GM23338 (cell line): ENCODE measurements around the gene FSIP1.

Experiments
- CREB1 ChIP-seq: fragments of 250-450 bp; sonication (Bioruptor Pico); IDR thresholded peaks from 2 replicates; pipeline ENCODE4 v1.5.0; 2020; ENCODE audit warnings: low read depth, mild to moderate bottlenecking, moderate library complexity
- CTCF ChIP-seq, 2 experiments: fragments of 200-600 bp in 1 of 2; sonication (generic) in 1 of 2; conservative IDR thresholded peaks; 2 replicates each; pipeline versions ENCODE4 v1.5.1 to v1.6.1; 2016 to 2017; ENCODE audit warnings: antibody characterized with exemption in 2 of 2, low read depth in 2 of 2, mild to moderate bottlenecking in 2 of 2, moderate library complexity in 1 of 2
- ETS1 ChIP-seq: IDR thresholded peaks from 2 replicates; pipeline ENCODE4 v1.6.1; 2016; ENCODE audit warnings: antibody characterized with exemption
- EZH2 ChIP-seq: fragments of 200-600 bp; sonication (generic); IDR thresholded peaks from one replicate; pipeline ENCODE4 v1.8.0; 2017; ENCODE audit warnings: antibody characterized with exemption, mild to moderate bottlenecking, low read depth; ENCODE audit not compliant: unreplicated experiment
- EZH2phosphoT487 ChIP-seq: fragments of 200-600 bp; sonication (generic); IDR thresholded peaks from one replicate; pipeline ENCODE4 v1.8.1; 2018; ENCODE audit warnings: antibody characterized with exemption; ENCODE audit not compliant: unreplicated experiment
- JUNB ChIP-seq: IDR thresholded peaks from one replicate; pipeline ENCODE4 v1.6.1; 2016; ENCODE audit warnings: antibody characterized with exemption; ENCODE audit not compliant: unreplicated experiment
- POLR2AphosphoS5 ChIP-seq: IDR thresholded peaks from 2 replicates; pipeline ENCODE4 v1.6.1; 2016; ENCODE audit warnings: antibody characterized with exemption, low read depth
- STAT1 ChIP-seq: IDR thresholded peaks from one replicate; pipeline ENCODE4 v1.6.1; 2016; ENCODE audit warnings: antibody characterized with exemption; ENCODE audit not compliant: unreplicated experiment
- ZNF114 ChIP-seq: fragments of 250-450 bp; sonication (Bioruptor Pico); IDR thresholded peaks from 2 replicates; pipeline ENCODE4 v1.5.0; 2020; ENCODE audit warnings: mild to moderate bottlenecking, moderate library complexity
- ZNF331 ChIP-seq: fragments of 250-450 bp; sonication (Bioruptor Pico); IDR thresholded peaks from 2 replicates; pipeline ENCODE4 v1.5.0; 2020; ENCODE audit warnings: low read depth, mild to moderate bottlenecking, moderate library complexity
- TF ChIP-seq, protein P1 (sequence below): IDR thresholded peaks from one replicate; pipeline ENCODE4 v1.6.1; 2018; ENCODE audit warnings: antibody characterized with exemption; ENCODE audit not compliant: unreplicated experiment

DNA sequence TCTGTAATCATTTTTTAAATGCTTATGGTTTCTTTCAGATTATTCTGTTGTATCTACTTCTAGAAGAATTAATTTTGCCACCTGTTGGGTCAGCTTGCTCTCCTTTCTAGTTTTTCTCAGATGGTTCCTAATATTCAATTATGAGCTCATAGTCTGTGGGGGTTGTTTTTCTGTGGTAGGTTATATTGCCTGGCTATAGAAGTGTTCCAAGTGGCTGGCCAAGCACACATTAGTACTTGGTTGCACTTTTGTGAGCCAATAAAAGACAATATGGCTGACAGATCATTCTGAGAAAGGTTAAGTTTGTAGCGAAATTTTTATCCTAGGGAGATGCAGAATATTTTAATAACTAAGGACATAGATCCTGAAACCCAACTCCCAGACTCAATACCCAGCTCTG is 31.8 kb upstream of the FSIP1 start:
- TF ChIP-seq CTCF (conservative IDR thresholded peaks at IDR 0.05; ENCODE audit: low read depth in 2 of 2) (no peak), POLR2AphosphoS5 (no peak), EZH2 (no peak), EZH2phosphoT487 (no peak), ETS1 (no peak), JUNB (no peak), ZNF331 (CRISPR knock-in tag) (no peak), CREB1 (no peak), ZNF114 (no peak), STAT1 (no peak)
- TF ChIP-seq, protein P1, sequence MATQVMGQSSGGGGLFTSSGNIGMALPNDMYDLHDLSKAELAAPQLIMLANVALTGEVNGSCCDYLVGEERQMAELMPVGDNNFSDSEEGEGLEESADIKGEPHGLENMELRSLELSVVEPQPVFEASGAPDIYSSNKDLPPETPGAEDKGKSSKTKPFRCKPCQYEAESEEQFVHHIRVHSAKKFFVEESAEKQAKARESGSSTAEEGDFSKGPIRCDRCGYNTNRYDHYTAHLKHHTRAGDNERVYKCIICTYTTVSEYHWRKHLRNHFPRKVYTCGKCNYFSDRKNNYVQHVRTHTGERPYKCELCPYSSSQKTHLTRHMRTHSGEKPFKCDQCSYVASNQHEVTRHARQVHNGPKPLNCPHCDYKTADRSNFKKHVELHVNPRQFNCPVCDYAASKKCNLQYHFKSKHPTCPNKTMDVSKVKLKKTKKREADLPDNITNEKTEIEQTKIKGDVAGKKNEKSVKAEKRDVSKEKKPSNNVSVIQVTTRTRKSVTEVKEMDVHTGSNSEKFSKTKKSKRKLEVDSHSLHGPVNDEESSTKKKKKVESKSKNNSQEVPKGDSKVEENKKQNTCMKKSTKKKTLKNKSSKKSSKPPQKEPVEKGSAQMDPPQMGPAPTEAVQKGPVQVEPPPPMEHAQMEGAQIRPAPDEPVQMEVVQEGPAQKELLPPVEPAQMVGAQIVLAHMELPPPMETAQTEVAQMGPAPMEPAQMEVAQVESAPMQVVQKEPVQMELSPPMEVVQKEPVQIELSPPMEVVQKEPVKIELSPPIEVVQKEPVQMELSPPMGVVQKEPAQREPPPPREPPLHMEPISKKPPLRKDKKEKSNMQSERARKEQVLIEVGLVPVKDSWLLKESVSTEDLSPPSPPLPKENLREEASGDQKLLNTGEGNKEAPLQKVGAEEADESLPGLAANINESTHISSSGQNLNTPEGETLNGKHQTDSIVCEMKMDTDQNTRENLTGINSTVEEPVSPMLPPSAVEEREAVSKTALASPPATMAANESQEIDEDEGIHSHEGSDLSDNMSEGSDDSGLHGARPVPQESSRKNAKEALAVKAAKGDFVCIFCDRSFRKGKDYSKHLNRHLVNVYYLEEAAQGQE: no peak
